Psoas muscle (tissue), 8 donors: Measurements from ENCODE around the gene PTPRO. TPM values are rescaled to one million over a fixed set of nuclear protein-coding genes. Genes with fewer than 3 reads are reported as not detected.

ENCODE experiments used
- ATAC-seq, 4 donors: fragments of 200-7000 bp; cut with Tn5 transposase; one replicate each; pipeline ENCODE4 v1.9.1; 2020; ENCODE audit warnings: moderate library complexity in 3 of 4, mild to moderate bottlenecking in 2 of 4
- DNase-seq, 2 donors: peaks; one replicate each; pipeline ENCODE4 v3.0.0-alpha.2; 2020
- H3K27ac ChIP-seq: fragments of 200-600 bp; one replicate; pipeline ENCODE4 v1.8.0; 2022
- H3K27me3 ChIP-seq, 3 donors: fragments of 200-600 bp in 1 of 3; one replicate each; pipeline versions ENCODE4 v1.6.1 to v1.8.0; 2013 to 2022; ENCODE audit warnings: low read length in 2 of 3, mild to moderate bottlenecking in 2 of 3, moderate library complexity in 1 of 3; ENCODE audit not compliant: insufficient read depth in 3 of 3
- H3K36me3 ChIP-seq, 2 donors: fragments of 200-600 bp in 1 of 2; one replicate each; pipeline versions ENCODE4 v1.6.1 to v1.8.0; 2013 to 2022; ENCODE audit warnings: low read depth in 1 of 2, mild to moderate bottlenecking in 1 of 2, moderate library complexity in 1 of 2; ENCODE audit not compliant: insufficient read depth in 1 of 2
- H3K4me1 ChIP-seq: fragments of 200-600 bp; one replicate; pipeline ENCODE4 v1.8.0; 2022
- H3K4me3 ChIP-seq: fragments of 200-600 bp; one replicate; pipeline ENCODE4 v1.8.0; 2022; ENCODE audit warnings: mild to moderate bottlenecking
- H3K9me3 ChIP-seq: fragments of 200-600 bp; one replicate; pipeline ENCODE4 v1.8.0; 2022
- CTCF ChIP-seq: fragments of 200-600 bp; IDR thresholded peaks from one replicate; pipeline ENCODE4 v1.8.0; 2022; ENCODE audit warnings: antibody characterized with exemption
- WGBS, 3 donors: extraction: QIAGEN DNeasy Blood & Tissue Kit; methylation state at CpG; one replicate each; pipeline versions ENCODE4 v1.1.6 to v1.1.7; 2013; 5-methylcytosine and 5-hydroxymethylcytosine counted together
- intact Hi-C, 2 donors: fragments of 100-400 bp; cut with DNase I; formaldehyde crosslinking; loops; one replicate each; pipeline versions ENCODE4 v1.11.0 to v1.14.2; 2022
- polyA plus RNA-seq, 3 donors: library from polyadenylated mRNA; stranded (reverse); fragments of 200-250 nt; gene quantifications; one replicate each; pipeline ENCODE4 v1.2.3, GENCODE V29; 2013
- total RNA-seq, 4 donors: library from RNA; stranded (reverse); fragmentation: NEBNext Ultra II Directional in 2 of 4; extraction: Animal tissue kit (Norgen Biotek cat#: 25700) in 2 of 4; gene quantifications; one replicate each; pipeline versions ENCODE4 v1.2.1 to v1.2.4, GENCODE V29; 2021 to 2023
- donor health status: healthy with polysubstance abuse.
- donor health status: DM: no; HTN: no; CAD: no; lungs with moderate emphysema.
- donor health status: Bipolar disorder and iron deficiency.
- donor health status: healthy.
- donor health status: DM: yes; HTN: yes; CAD: no.
- donor health status: DM: no; HTN: no; CAD: no.
- donor health status: DM: no; HTN: no; CAD: no.
- donor health status: DM: yes; HTN: yes; CAD: no.

PTPRO gene
- total and polyA plus RNA-seq, 7 donors, result 0.21 to 2.3 (median 0.45) TPM

- Histone ChIP-seq H3K36me3 (no peaks in the 10 kb centered on the region), H3K27me3 (peaks cover 0 to 5% (median 0%) of the 10 kb centered on the region in 3 donors), H3K27ac (no peak overlapping the region), H3K9me3 (peaks cover 8% of the 10 kb centered on the region), H3K4me3 (no peak overlapping the region), H3K4me1 (no peaks in the 10 kb centered on the region)
- intact Hi-C loops, result no loop called here
- TF ChIP-seq CTCF, result no peak
- ATAC-seq, result no peak
- DNase-seq, result no peak
- 87 to 94% (median 90%) methylated on average over 2 of the region's 2 CpGs for WGBS, 3 donors
Observed at GRCh38 chr12:15299947-15300346, 22.4 kb upstream of the PTPRO start.

- peaks cover 8% of the 10 kb centered on the region for H3K9me3 ChIP-seq
- intact Hi-C loops, result no loop called here
- H3K27me3 ChIP-seq, result no peaks in the 10 kb centered on the region
- H3K27ac ChIP-seq, result no peak overlapping the region
- no peak for ATAC-seq
- no peaks in the 10 kb centered on the region for H3K36me3 ChIP-seq
- no peaks in the 10 kb centered on the region for H3K4me1 ChIP-seq
- DNase-seq, result no peak
- TF ChIP-seq CTCF, result no peak
- H3K4me3 ChIP-seq, result no peak overlapping the region
- WGBS, 3 donors, result 95 to 98% (median 98%) methylated on average over 2 of the region's 2 CpGs
Observed at GRCh38 chr12:15304296-15304695, 18.0 kb upstream of the PTPRO start.

GRCh38 chr12:15306605-15307004 lies 15.7 kb upstream of the PTPRO start:
- no peak overlapping the region for H3K4me3 ChIP-seq
- H3K4me1 ChIP-seq, result no peaks in the 10 kb centered on the region
- WGBS, 3 donors, result 78 to 87% (median 87%) methylated on average over 3 of the region's 3 CpGs
- ATAC-seq, result no peak
- peaks cover 8% of the 10 kb centered on the region for H3K9me3 ChIP-seq
- H3K36me3 ChIP-seq, result no peaks in the 10 kb centered on the region
- intact Hi-C loops, result no loop called here
- H3K27ac ChIP-seq, result no peak overlapping the region
- TF ChIP-seq CTCF, result no peak
- no peaks in the 10 kb centered on the region for H3K27me3 ChIP-seq
- DNase-seq, result no peak

GRCh38 chr12:15307079-15307478 lies 15.2 kb upstream of the PTPRO start:
- Histone ChIP-seq H3K27ac (no peak overlapping the region), H3K27me3 (no peaks in the 10 kb centered on the region), H3K4me1 (no peaks in the 10 kb centered on the region), H3K4me3 (no peak overlapping the region), H3K9me3 (peaks cover 8% of the 10 kb centered on the region), H3K36me3 (no peaks in the 10 kb centered on the region)
- intact Hi-C loops, result no loop called here
- ATAC-seq (no peak), DNase-seq (no peak)
- WGBS, 3 donors, result 94 to 100% (median 94%) methylated on average over 1 of the region's 1 CpG
- TF ChIP-seq CTCF, result no peak

- intact Hi-C loops, result no loop called here
- Histone ChIP-seq H3K36me3 (no peaks in the 10 kb centered on the region), H3K4me3 (no peak overlapping the region), H3K9me3 (no peaks in the 10 kb centered on the region), H3K27ac (no peak overlapping the region), H3K27me3 (peaks cover 0 to 36% (median 5%) of the 10 kb centered on the region in 3 donors), H3K4me1 (no peaks in the 10 kb centered on the region)
- no peak for DNase-seq
- TF ChIP-seq CTCF, result no peak
- no peak for ATAC-seq
- WGBS, 3 donors, result 61 to 68% (median 65%) methylated on average over 4 of the region's 4 CpGs
Observed at GRCh38 chr12:15318841-15319240, 3.5 kb upstream of the PTPRO start.
